ENCODE data around the gene AK8. TPM values are rescaled to one million over a fixed set of nuclear protein-coding genes. Genes with fewer than 3 reads are reported as not detected.

Gene AK8
- total and polyA plus RNA-seq, 3 donors from 2014 or later, result 15.0 to 54.8 (median 15.1) TPM

GRCh38 chr9:132792547-132792946 lies 85.5 kb downstream of the AK8 start:
- no peak overlapping the region for H3K4me3 ChIP-seq
- H3K27me3 ChIP-seq, result no peaks in the 10 kb centered on the region
- no peaks in the 10 kb centered on the region for H3K9me3 ChIP-seq
- WGBS, 2 donors, result 99 to 100% methylated on average over 1 to 9 of the region's 9 CpGs
- peaks cover 6% of the 10 kb centered on the region for H3K4me1 ChIP-seq
- no peak overlapping the region for H3K27ac ChIP-seq
- intact Hi-C loops (cut with DNase I; ENCODE audit: low total_unique reads), result no loop called here
- DNase-seq, result no peak
- TF ChIP-seq, protein P1, sequence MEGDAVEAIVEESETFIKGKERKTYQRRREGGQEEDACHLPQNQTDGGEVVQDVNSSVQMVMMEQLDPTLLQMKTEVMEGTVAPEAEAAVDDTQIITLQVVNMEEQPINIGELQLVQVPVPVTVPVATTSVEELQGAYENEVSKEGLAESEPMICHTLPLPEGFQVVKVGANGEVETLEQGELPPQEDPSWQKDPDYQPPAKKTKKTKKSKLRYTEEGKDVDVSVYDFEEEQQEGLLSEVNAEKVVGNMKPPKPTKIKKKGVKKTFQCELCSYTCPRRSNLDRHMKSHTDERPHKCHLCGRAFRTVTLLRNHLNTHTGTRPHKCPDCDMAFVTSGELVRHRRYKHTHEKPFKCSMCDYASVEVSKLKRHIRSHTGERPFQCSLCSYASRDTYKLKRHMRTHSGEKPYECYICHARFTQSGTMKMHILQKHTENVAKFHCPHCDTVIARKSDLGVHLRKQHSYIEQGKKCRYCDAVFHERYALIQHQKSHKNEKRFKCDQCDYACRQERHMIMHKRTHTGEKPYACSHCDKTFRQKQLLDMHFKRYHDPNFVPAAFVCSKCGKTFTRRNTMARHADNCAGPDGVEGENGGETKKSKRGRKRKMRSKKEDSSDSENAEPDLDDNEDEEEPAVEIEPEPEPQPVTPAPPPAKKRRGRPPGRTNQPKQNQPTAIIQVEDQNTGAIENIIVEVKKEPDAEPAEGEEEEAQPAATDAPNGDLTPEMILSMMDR (IDR thresholded peaks at IDR 0.05), result no peak
- TF ChIP-seq POLR2A (IDR thresholded peaks at IDR 0.05), result no peak
- H3K36me3 ChIP-seq (ENCODE audit: low read depth, missing control alignments), result no peaks in the 10 kb centered on the region

DNA sequence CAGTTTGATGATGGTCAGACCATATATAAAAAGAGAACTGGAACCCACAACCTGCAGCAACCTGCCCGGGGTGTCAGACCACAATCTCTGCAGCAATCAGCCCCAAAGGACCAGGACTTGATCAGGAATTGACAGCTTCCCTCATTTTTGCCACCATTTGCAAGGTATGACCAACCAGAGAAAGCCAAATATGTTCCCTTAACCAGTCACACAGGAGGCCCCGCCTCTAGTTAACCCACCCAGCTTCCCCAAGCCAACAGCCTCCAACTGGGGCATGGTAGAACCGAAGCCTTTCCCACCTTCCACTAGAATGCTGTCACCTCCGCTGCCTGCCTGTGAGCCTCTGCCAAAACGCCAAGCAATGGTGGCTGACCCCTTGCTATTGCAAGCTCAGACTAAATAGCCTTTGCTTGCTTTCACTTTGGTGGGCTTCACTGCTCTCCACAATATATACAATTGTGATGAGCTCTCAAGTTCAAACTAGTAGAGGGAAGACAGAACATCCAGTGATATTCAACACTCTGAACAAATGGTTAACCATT lies 86.3 kb downstream of the AK8 start:
- H3K4me3 ChIP-seq, result no peak overlapping the region
- H3K27ac ChIP-seq, result no peak overlapping the region
- WGBS, 2 donors, result 87 to 89% methylated on average over 5 of the region's 5 CpGs
- peaks cover 6% of the 10 kb centered on the region for H3K4me1 ChIP-seq
- no peaks in the 10 kb centered on the region for H3K36me3 ChIP-seq (ENCODE audit: low read depth, missing control alignments)
- no peaks in the 10 kb centered on the region for H3K27me3 ChIP-seq
- DNase-seq, result no peak
- TF ChIP-seq POLR2A (IDR thresholded peaks at IDR 0.05), result no peak
- TF ChIP-seq, protein P1 (IDR thresholded peaks at IDR 0.05), result no peak
- intact Hi-C loops (cut with DNase I; ENCODE audit: low total_unique reads), result no loop called here
- no peaks in the 10 kb centered on the region for H3K9me3 ChIP-seq

GRCh38 chr9:132789719-132790118 lies 88.4 kb downstream of the AK8 start:
- 86 to 89% methylated on average over 3 of the region's 3 CpGs for WGBS, 2 donors
- TF ChIP-seq, protein P1 (IDR thresholded peaks at IDR 0.05), result no peak
- TF ChIP-seq POLR2A (IDR thresholded peaks at IDR 0.05), result no peak
- intact Hi-C loops (cut with DNase I; ENCODE audit: low total_unique reads), result no loop called here

GRCh38 chr9:132788378-132788777 lies 89.7 kb downstream of the AK8 start:
- Histone ChIP-seq H3K9me3 (no peaks in the 10 kb centered on the region), H3K27ac (no peak overlapping the region), H3K4me3 (no peak overlapping the region), H3K4me1 (peaks cover 17% of the 10 kb centered on the region), H3K27me3 (no peaks in the 10 kb centered on the region), H3K36me3 (ENCODE audit: low read depth, missing control alignments) (no peaks in the 10 kb centered on the region)
- no peak for DNase-seq
- intact Hi-C loops (cut with DNase I; ENCODE audit: low total_unique reads), result no loop called here
- 89% methylated on average over 1 of the region's 1 CpG for WGBS, 2 donors
- TF ChIP-seq POLR2A (IDR thresholded peaks at IDR 0.05), result no peak
- TF ChIP-seq, protein P1 (IDR thresholded peaks at IDR 0.05), result no peak

More at GRCh38 chr9:132789719-132790118, 88.4 kb downstream of the AK8 start:
- no peak for DNase-seq
- Histone ChIP-seq H3K36me3 (ENCODE audit: low read depth, missing control alignments) (no peaks in the 10 kb centered on the region), H3K4me1 (peaks cover 17% of the 10 kb centered on the region), H3K27ac (no peak overlapping the region), H3K4me3 (no peak overlapping the region), H3K9me3 (no peaks in the 10 kb centered on the region), H3K27me3 (no peaks in the 10 kb centered on the region)

GRCh38 chr9:132787748-132788159 lies 90.3 kb downstream of the AK8 start:
- TF ChIP-seq POLR2A (IDR thresholded peaks at IDR 0.05), result no peak
- TF ChIP-seq, protein P1 (IDR thresholded peaks at IDR 0.05), result no peak
- no peak for DNase-seq
- Histone ChIP-seq H3K27me3 (no peaks in the 10 kb centered on the region), H3K9me3 (no peaks in the 10 kb centered on the region), H3K4me3 (no peak overlapping the region), H3K36me3 (ENCODE audit: low read depth, missing control alignments) (no peaks in the 10 kb centered on the region), H3K4me1 (peaks cover 17% of the 10 kb centered on the region), H3K27ac (peak overlapping the region in 1 of 2 donors; percentile 74)
- intact Hi-C loops (cut with DNase I; ENCODE audit: low total_unique reads), result no loop called here
- 77 to 83% methylated on average over 1 of the region's 1 CpG for WGBS, 2 donors
